NB4 (cell line): ENCODE data around the gene BRINP2.

Experiments
- MYC ChIP-seq: IDR thresholded peaks from 2 replicates; pipeline ENCODE4 v1.6.1; 2011; ENCODE audit warnings: low read depth, low read length
- POLR2A ChIP-seq: IDR thresholded peaks from 2 replicates; pipeline ENCODE4 v1.6.1; 2011; ENCODE audit warnings: mild to moderate bottlenecking; ENCODE audit not compliant: insufficient read length; ENCODE audit errors: extremely low read depth
- TF ChIP-seq, protein P1 (sequence below): IDR thresholded peaks from one replicate; pipeline ENCODE4 v1.5.1; 2012; ENCODE audit warnings: low read depth, low read length

DNA sequence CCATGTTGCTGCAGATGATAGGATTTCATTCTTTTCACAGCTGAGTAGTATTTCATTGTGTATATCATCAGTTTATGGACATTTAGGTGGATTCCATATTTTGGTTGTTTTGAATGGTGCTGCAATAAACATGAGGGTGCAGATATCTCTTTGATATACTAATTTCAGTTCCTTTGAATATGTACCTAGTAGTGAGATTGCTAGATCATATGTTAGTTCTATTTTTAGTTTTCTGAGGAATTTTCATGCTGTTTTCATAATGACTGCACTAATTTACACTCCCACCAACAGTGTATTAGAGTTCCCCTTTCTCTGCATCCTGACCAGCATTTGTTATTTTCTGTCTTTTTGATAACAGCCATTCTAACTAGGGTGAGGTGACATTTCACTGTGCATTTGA is 82.1 kb downstream of the BRINP2 start:
- TF ChIP-seq, protein P1, sequence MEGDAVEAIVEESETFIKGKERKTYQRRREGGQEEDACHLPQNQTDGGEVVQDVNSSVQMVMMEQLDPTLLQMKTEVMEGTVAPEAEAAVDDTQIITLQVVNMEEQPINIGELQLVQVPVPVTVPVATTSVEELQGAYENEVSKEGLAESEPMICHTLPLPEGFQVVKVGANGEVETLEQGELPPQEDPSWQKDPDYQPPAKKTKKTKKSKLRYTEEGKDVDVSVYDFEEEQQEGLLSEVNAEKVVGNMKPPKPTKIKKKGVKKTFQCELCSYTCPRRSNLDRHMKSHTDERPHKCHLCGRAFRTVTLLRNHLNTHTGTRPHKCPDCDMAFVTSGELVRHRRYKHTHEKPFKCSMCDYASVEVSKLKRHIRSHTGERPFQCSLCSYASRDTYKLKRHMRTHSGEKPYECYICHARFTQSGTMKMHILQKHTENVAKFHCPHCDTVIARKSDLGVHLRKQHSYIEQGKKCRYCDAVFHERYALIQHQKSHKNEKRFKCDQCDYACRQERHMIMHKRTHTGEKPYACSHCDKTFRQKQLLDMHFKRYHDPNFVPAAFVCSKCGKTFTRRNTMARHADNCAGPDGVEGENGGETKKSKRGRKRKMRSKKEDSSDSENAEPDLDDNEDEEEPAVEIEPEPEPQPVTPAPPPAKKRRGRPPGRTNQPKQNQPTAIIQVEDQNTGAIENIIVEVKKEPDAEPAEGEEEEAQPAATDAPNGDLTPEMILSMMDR: no peak
- TF ChIP-seq POLR2A (no peak), MYC (no peak)
